CD4-positive, alpha-beta T cell treated with Interleukin-2 at 100 ng/mL for 4 hours (primary cell): Measurements from ENCODE around the gene PTPN14.
"Not testable (repeated sequence)": the region's sequence is repeated elsewhere in the genome, so short reads cannot be mapped to it uniquely, and the experiment has no call there.

ENCODE experiments used
- DNase-seq: peaks from one replicate; pipeline ENCODE4 v3.0.0-alpha.2; 2020; ENCODE audit warnings: low spot score

The PTPN14 gene

GRCh38 chr1:214551436-214552173 is at the start of gene PTPN14:
TSS of gene PTPN14 (minus strand) at chr1:214551602. CDS start at chr1:214464803, 86,799 bp downstream.
- DNase-seq, result no peak

- DNase-seq, result no peak
Observed at GRCh38 chr1:214593158-214593557, 41.8 kb upstream of the PTPN14 start.

GRCh38 chr1:214591918-214592317 is 40.5 kb upstream of the PTPN14 start:
- DNase-seq, result not testable (repeated sequence)

- DNase-seq, result no peak
Observed at GRCh38 chr1:214590696-214591095, 39.3 kb upstream of the PTPN14 start.

GRCh38 chr1:214588963-214589597 is 37.7 kb upstream of the PTPN14 start:
- no peak for DNase-seq

GRCh38 chr1:214587165-214587564 is 35.8 kb upstream of the PTPN14 start:
- no peak for DNase-seq

GRCh38 chr1:214586621-214587020 is 35.2 kb upstream of the PTPN14 start:
- DNase-seq, result no peak

- no peak for DNase-seq
Observed at GRCh38 chr1:214584805-214585766, 33.7 kb upstream of the PTPN14 start.

- DNase-seq, result no peak
Observed at GRCh38 chr1:214583824-214584554, 32.6 kb upstream of the PTPN14 start.

GRCh38 chr1:214583113-214583512 is 31.7 kb upstream of the PTPN14 start:
- no peak for DNase-seq

GRCh38 chr1:214582289-214582891 is 31.0 kb upstream of the PTPN14 start:
- no peak for DNase-seq

- DNase-seq, result no peak
Observed at GRCh38 chr1:214581785-214582184, 30.4 kb upstream of the PTPN14 start.

- no peak for DNase-seq
Observed at GRCh38 chr1:214579183-214579582, 27.8 kb upstream of the PTPN14 start.

GRCh38 chr1:214576120-214576519 is 24.7 kb upstream of the PTPN14 start:
- DNase-seq, result not testable (repeated sequence)

GRCh38 chr1:214574598-214575411 is 23.4 kb upstream of the PTPN14 start:
- no peak for DNase-seq

GRCh38 chr1:214573386-214574318 is 22.2 kb upstream of the PTPN14 start:
- DNase-seq, result no peak

- DNase-seq, result no peak
Observed at GRCh38 chr1:214571281-214571680, 19.9 kb upstream of the PTPN14 start.

- no peak for DNase-seq
Observed at GRCh38 chr1:214570442-214570841, 19.0 kb upstream of the PTPN14 start.

GRCh38 chr1:214569357-214570004 is 18.1 kb upstream of the PTPN14 start:
- DNase-seq, result no peak
